Type B pancreatic cell (in vitro differentiated cells): ENCODE results near the gene EEF1E1. TPM values are rescaled to one million over a fixed set of nuclear protein-coding genes. Genes with fewer than 3 reads are reported as not detected.

Experiments used
- DNase-seq: peaks from one replicate; pipeline ENCODE4 v3.0.0; 2021; ENCODE audit warnings: mixed read lengths; ENCODE audit not compliant: unreplicated experiment; ENCODE audit errors: extremely low spot score
- H3K27ac Mint-ChIP-seq: 2 replicates; pipeline ENCODE4 v1.8.0; 2021; ENCODE audit warnings: mild to moderate bottlenecking, mixed read lengths
- H3K27me3 Mint-ChIP-seq: 2 replicates; pipeline ENCODE4 v1.8.0; 2021; ENCODE audit warnings: mixed read lengths
- H3K36me3 Mint-ChIP-seq: 2 replicates; pipeline ENCODE4 v1.8.0; 2021; ENCODE audit warnings: mixed read lengths
- H3K4me1 Mint-ChIP-seq: one replicate; pipeline ENCODE4 v1.8.0; 2021; ENCODE audit warnings: mixed read lengths; ENCODE audit not compliant: unreplicated experiment
- H3K4me3 Mint-ChIP-seq: 2 replicates; pipeline ENCODE4 v1.8.0; 2021; ENCODE audit warnings: mild to moderate bottlenecking, mixed read lengths
- H3K9me3 Mint-ChIP-seq: 2 replicates; pipeline ENCODE4 v1.8.0; 2021; ENCODE audit warnings: mixed read lengths
- long read RNA-seq: library from polyadenylated mRNA; unstranded; transcript quantifications from one replicate; pipeline ENCODE4 v2.0.0, GENCODE V29; 2020
- total RNA-seq: library from RNA; stranded (reverse); gene quantifications from 2 replicates; pipeline ENCODE4 v1.2.1, GENCODE V29; 2021; ENCODE audit warnings: low replicate concordance
- TF ChIP-seq, protein P1 (sequence below): fragments of 200-600 bp; sonication (generic); conservative IDR thresholded peaks from 2 replicates; pipeline ENCODE4 v1.5.0; 2021; ENCODE audit warnings: antibody characterized with exemption, mild to moderate bottlenecking

The EEF1E1 gene
- total RNA-seq = 26.5 and 37.0 TPM in 2 replicates
- long read RNA-seq, transcript EEF1E1-201 (4 exons, 1,077 nt) = major isoform, 34 of 49 reads
- long read RNA-seq, partial matches to known transcripts = 0 of 49 reads
- long read RNA-seq, other reads (novel, unspliced or antisense) = 13 of 49 reads

DNA sequence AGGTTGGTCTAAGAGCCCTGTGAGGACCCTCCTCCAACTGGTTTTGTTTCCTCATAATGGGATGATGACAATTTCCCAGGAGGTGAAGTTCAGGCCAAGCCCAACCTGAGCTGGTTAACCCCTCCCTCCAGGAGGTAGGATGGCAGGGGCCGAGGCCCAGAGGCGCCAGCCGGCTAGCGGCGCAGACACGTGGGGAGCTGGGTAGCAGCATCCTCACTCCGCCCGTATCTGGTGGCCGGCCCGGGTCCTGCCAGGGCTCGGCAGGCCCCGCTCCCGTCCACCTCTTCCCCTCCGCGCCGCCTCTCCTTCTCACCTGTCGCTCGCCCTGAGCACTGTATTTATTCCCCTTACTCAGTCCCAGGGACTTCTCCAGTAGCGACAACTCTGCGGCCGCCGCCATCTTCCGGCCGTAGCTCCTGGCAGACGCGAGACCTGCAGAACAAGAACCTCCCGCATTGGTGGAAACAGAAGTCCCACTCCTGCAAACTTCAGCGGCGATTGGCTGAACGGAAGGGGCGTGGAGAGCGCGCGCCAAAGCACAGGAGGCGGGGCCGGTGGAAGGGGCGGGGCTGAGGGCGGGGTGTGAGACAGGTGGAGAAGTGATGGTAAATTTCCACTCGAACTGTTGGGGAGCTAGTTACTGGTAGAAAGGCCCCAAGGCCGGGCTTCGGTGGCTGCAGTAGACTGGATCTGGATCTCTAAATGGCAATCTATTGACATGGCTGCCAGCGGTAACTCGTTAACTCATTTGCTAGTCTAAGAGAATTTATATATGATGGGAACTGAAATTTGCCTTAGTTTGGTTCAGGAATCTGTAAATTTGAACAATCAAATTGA, at the start of gene EEF1E1:
Gene EEF1E1, minus strand, starts transcription at position 427 of the 837 bp plus-strand sequence. Its CDS starts 27 bp downstream, at position 400.
- Mint-ChIP-seq H3K9me3 (no peaks in the 10 kb centered on the region), H3K27ac (peak within 1 kb of the TSS; percentile 95), H3K4me1 (peaks cover 17% of the 10 kb centered on the region), H3K4me3 (peak within 1 kb of the TSS; percentile 100), H3K27me3 (no peaks in the 10 kb centered on the region), H3K36me3 (peaks cover 11% of the 10 kb centered on the region)
- DNase-seq = peak; percentile 93
- TF ChIP-seq, protein P1, sequence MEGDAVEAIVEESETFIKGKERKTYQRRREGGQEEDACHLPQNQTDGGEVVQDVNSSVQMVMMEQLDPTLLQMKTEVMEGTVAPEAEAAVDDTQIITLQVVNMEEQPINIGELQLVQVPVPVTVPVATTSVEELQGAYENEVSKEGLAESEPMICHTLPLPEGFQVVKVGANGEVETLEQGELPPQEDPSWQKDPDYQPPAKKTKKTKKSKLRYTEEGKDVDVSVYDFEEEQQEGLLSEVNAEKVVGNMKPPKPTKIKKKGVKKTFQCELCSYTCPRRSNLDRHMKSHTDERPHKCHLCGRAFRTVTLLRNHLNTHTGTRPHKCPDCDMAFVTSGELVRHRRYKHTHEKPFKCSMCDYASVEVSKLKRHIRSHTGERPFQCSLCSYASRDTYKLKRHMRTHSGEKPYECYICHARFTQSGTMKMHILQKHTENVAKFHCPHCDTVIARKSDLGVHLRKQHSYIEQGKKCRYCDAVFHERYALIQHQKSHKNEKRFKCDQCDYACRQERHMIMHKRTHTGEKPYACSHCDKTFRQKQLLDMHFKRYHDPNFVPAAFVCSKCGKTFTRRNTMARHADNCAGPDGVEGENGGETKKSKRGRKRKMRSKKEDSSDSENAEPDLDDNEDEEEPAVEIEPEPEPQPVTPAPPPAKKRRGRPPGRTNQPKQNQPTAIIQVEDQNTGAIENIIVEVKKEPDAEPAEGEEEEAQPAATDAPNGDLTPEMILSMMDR = no peak

DNA sequence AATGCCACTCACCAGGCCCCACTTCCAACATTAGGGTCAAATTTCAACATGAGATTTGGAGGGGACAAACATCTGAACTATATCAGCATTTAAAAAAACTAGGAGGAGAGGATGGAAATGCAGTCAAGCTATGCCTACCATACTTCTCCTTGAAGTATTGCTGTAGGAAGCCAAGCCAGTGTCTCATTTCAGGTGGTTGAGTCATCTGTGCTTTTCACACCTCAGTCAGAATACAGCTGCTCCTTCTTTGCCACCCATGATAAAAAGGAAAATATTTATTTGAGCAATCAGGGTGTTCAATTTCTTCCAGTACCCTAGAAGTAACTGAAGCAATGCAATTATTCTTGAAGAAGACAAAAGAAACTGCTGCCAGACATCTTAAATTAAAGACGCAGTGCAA, 47.0 kb upstream of the EEF1E1 start:
- no peak overlapping the region for H3K4me3 Mint-ChIP-seq
- TF ChIP-seq, protein P1 = no peak
- no peak for DNase-seq
- H3K27me3 Mint-ChIP-seq = no peaks in the 10 kb centered on the region
- H3K27ac Mint-ChIP-seq = no peak overlapping the region
- H3K4me1 Mint-ChIP-seq = no peaks in the 10 kb centered on the region
- H3K9me3 Mint-ChIP-seq = no peaks in the 10 kb centered on the region
- H3K36me3 Mint-ChIP-seq = no peaks in the 10 kb centered on the region

DNA sequence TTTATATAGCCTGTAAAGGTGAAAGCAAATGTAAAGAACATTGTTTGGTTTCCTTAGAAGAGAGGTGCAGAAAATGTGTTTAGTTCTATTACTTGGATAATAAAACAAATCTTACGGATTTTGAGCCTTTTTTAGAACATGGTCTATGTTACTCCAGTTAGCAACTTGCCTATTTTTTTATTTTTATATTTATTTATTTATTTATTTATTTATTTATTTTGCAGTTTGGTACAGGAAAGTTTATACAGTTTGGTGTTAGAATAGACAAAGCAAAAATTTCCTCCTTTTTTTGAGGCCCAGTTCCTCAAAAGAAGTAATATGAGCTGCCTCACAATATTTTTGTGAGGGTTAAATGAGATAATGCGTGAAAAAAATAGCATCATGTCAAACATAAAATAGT, 41.6 kb upstream of the EEF1E1 start:
- Mint-ChIP-seq H3K27me3 (no peaks in the 10 kb centered on the region), H3K36me3 (no peaks in the 10 kb centered on the region), H3K4me1 (no peaks in the 10 kb centered on the region), H3K9me3 (no peaks in the 10 kb centered on the region), H3K27ac (no peak overlapping the region), H3K4me3 (no peak overlapping the region)
- no peak for DNase-seq
- TF ChIP-seq, protein P1 = no peak

DNA sequence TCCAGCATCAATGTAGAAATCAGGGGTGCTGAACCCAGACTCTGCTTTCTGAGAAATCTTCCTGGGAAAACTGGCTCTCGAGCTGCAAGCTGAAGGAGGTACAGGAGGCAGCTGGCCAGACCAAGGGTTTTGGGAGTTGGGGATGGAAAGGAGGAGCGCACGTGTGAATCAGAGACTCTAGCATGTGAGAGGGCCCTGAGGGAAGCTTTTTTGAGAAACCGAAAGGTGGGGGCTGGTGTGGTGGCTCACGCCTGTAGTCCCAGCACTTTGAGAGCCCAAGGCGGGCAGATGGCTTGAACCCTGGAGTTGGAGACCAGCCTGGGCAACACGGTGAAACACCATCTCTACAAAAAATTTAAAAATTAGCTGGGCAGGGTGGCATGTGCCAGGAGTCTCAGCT, 37.1 kb upstream of the EEF1E1 start:
- H3K36me3 Mint-ChIP-seq = no peaks in the 10 kb centered on the region
- H3K27ac Mint-ChIP-seq = no peak overlapping the region
- H3K9me3 Mint-ChIP-seq = no peaks in the 10 kb centered on the region
- no peak for DNase-seq
- H3K4me3 Mint-ChIP-seq = no peak overlapping the region
- TF ChIP-seq, protein P1 = no peak
- peaks cover 4% of the 10 kb centered on the region for H3K4me1 Mint-ChIP-seq
- no peaks in the 10 kb centered on the region for H3K27me3 Mint-ChIP-seq

DNA sequence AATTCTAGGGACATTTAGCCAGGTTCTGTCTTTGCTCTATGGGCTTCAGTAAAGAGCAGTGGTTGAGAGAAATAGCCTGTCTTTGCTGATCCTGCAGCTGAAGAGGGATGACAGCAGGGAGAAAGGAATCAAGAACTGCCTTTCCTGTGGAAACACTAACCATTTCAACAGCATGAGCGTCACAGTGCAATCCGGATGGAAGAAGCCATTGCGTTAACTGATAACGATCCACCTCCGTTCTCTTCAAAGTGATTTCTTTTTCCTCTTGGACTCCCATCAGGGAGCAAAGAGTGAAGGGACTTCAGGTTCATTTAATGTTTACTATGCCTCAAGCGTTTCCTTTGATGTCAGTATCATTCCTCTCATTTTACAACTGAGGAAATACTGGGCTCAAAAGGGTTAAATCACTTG, 35.2 kb upstream of the EEF1E1 start:
- Mint-ChIP-seq H3K27me3 (no peaks in the 10 kb centered on the region), H3K9me3 (no peaks in the 10 kb centered on the region), H3K4me3 (peak overlapping the region; percentile 33), H3K36me3 (no peaks in the 10 kb centered on the region), H3K4me1 (peaks cover 4% of the 10 kb centered on the region), H3K27ac (no peak overlapping the region)
- TF ChIP-seq, protein P1 = no peak
- no peak for DNase-seq
